ENCODE measurements around the gene B3GAT2. TPM values are rescaled to one million over a fixed set of nuclear protein-coding genes. Genes with fewer than 3 reads are reported as not detected.
A peak's percentile ranks its signal among the peaks of the same experiment; 100 is the strongest.

Gene B3GAT2
- total RNA-seq, 1 donor from 2014 or later: 0.08 TPM

- peaks cover 1% of the 10 kb centered on the region for H3K27me3 Mint-ChIP-seq (ENCODE audit: unreplicated experiment)
- H3K4me1 Mint-ChIP-seq (ENCODE audit: unreplicated experiment): no peaks in the 10 kb centered on the region
- H3K9me3 Mint-ChIP-seq (ENCODE audit: unreplicated experiment): no peaks in the 10 kb centered on the region
- no peak for DNase-seq (ENCODE audit: low spot score)
- no peaks in the 10 kb centered on the region for H3K36me3 Mint-ChIP-seq (ENCODE audit: low read depth, unreplicated experiment)
- no peak for TF ChIP-seq CTCF (IDR thresholded peaks at IDR 0.05; ENCODE audit: unreplicated experiment)
- no peak overlapping the region for H3K4me3 Mint-ChIP-seq (ENCODE audit: unreplicated experiment)
- H3K27ac Mint-ChIP-seq (ENCODE audit: unreplicated experiment): no peak overlapping the region
Measured at GRCh38 chr6:70973604-70974003, 16.7 kb upstream of the B3GAT2 start.

- DNase-seq (ENCODE audit: low spot score): no peak
- TF ChIP-seq CTCF (IDR thresholded peaks at IDR 0.05; ENCODE audit: unreplicated experiment): no peak
- no peaks in the 10 kb centered on the region for H3K9me3 Mint-ChIP-seq (ENCODE audit: unreplicated experiment)
- H3K4me1 Mint-ChIP-seq (ENCODE audit: unreplicated experiment): no peaks in the 10 kb centered on the region
- no peaks in the 10 kb centered on the region for H3K36me3 Mint-ChIP-seq (ENCODE audit: low read depth, unreplicated experiment)
- no peak overlapping the region for H3K4me3 Mint-ChIP-seq (ENCODE audit: unreplicated experiment)
- H3K27me3 Mint-ChIP-seq (ENCODE audit: unreplicated experiment): peaks cover 1% of the 10 kb centered on the region
- no peak overlapping the region for H3K27ac Mint-ChIP-seq (ENCODE audit: unreplicated experiment)
Measured at GRCh38 chr6:70967049-70967448, 10.2 kb upstream of the B3GAT2 start.

- H3K9me3 Mint-ChIP-seq (ENCODE audit: unreplicated experiment): no peaks in the 10 kb centered on the region
- no peak overlapping the region for H3K27ac Mint-ChIP-seq (ENCODE audit: unreplicated experiment)
- DNase-seq (ENCODE audit: low spot score): no peak
- peaks cover 2% of the 10 kb centered on the region for H3K4me1 Mint-ChIP-seq (ENCODE audit: unreplicated experiment)
- peak overlapping the region; percentile 67 for H3K4me3 Mint-ChIP-seq (ENCODE audit: unreplicated experiment)
- peaks cover 22% of the 10 kb centered on the region for H3K27me3 Mint-ChIP-seq (ENCODE audit: unreplicated experiment)
- H3K36me3 Mint-ChIP-seq (ENCODE audit: low read depth, unreplicated experiment): no peaks in the 10 kb centered on the region
- no peak for TF ChIP-seq CTCF (IDR thresholded peaks at IDR 0.05; ENCODE audit: unreplicated experiment)
Measured at GRCh38 chr6:70957284-70957617, 391 bp upstream of the B3GAT2 start.

GRCh38 chr6:70956191-70956450, 739 bp downstream of the B3GAT2 start:
- TF ChIP-seq CTCF (IDR thresholded peaks at IDR 0.05; ENCODE audit: unreplicated experiment): peak; percentile 50
- Mint-ChIP-seq H3K27me3 (ENCODE audit: unreplicated experiment) (peaks cover 22% of the 10 kb centered on the region), H3K27ac (ENCODE audit: unreplicated experiment) (no peak overlapping the region), H3K9me3 (ENCODE audit: unreplicated experiment) (no peaks in the 10 kb centered on the region), H3K4me3 (ENCODE audit: unreplicated experiment) (peak overlapping the region; percentile 81), H3K4me1 (ENCODE audit: unreplicated experiment) (peaks cover 2% of the 10 kb centered on the region), H3K36me3 (ENCODE audit: low read depth, unreplicated experiment) (no peaks in the 10 kb centered on the region)
- DNase-seq (ENCODE audit: low spot score): no peak

GRCh38 chr6:70955441-70956190, 1.2 kb downstream of the B3GAT2 start:
- no peaks in the 10 kb centered on the region for H3K9me3 Mint-ChIP-seq (ENCODE audit: unreplicated experiment)
- H3K4me3 Mint-ChIP-seq (ENCODE audit: unreplicated experiment): peak overlapping the region; percentile 81
- H3K4me1 Mint-ChIP-seq (ENCODE audit: unreplicated experiment): peaks cover 2% of the 10 kb centered on the region
- H3K27ac Mint-ChIP-seq (ENCODE audit: unreplicated experiment): no peak overlapping the region
- peak; percentile 97 for TF ChIP-seq CTCF (IDR thresholded peaks at IDR 0.05; ENCODE audit: unreplicated experiment)
- no peaks in the 10 kb centered on the region for H3K36me3 Mint-ChIP-seq (ENCODE audit: low read depth, unreplicated experiment)
- peaks cover 22% of the 10 kb centered on the region for H3K27me3 Mint-ChIP-seq (ENCODE audit: unreplicated experiment)
- DNase-seq (ENCODE audit: low spot score): peak; percentile 96
